Neural cell (in vitro differentiated cells): ENCODE results near the gene RBM15. TPM values are rescaled to one million over a fixed set of nuclear protein-coding genes. Genes with fewer than 3 reads are reported as not detected.

Experiments
- H2AFZ ChIP-seq: fragments of 200-600, 300-800 bp; sonication (generic), shearing (Covaris generic); 2 replicates; pipeline ENCODE4 v1.6.0; 2014; ENCODE audit warnings: low read depth, mild to moderate bottlenecking, antibody characterized with exemption, low read length, moderate library complexity
- H3F3A ChIP-seq: fragments of 200-600 bp; shearing (Covaris generic); 2 replicates; pipeline ENCODE4 v1.6.1; 2016; ENCODE audit warnings: mild to moderate bottlenecking, moderate library complexity, mixed read lengths, antibody characterized with exemption, low read length; ENCODE audit not compliant: insufficient read depth, poor library complexity, severe bottlenecking
- H3K27ac ChIP-seq: fragments of 200-600, 300-800 bp; sonication (generic), shearing (Covaris generic); 2 replicates; pipeline ENCODE4 v1.5.1; 2014; ENCODE audit warnings: mild to moderate bottlenecking, low read length, moderate library complexity
- H3K27me3 ChIP-seq: fragments of 300-800, 200-600 bp; sonication (generic), shearing (Covaris generic); 2 replicates; pipeline ENCODE4 v1.6.0; 2014; ENCODE audit warnings: mild to moderate bottlenecking, low read depth, low read length, moderate library complexity; ENCODE audit not compliant: insufficient read depth
- H3K36me3 ChIP-seq: fragments of 300-800, 200-600 bp; sonication (generic), shearing (Covaris generic); 2 replicates; pipeline ENCODE4 v1.5.1; 2014; ENCODE audit warnings: mild to moderate bottlenecking, antibody characterized with exemption, low read length, moderate library complexity; ENCODE audit not compliant: insufficient read depth
- H3K4me2 ChIP-seq: fragments of 300-800, 200-600 bp; sonication (generic), shearing (Covaris generic); 2 replicates; pipeline ENCODE4 v1.6.0; 2014; ENCODE audit warnings: mild to moderate bottlenecking, low read length
- H3K4me3 ChIP-seq: fragments of 300-800, 200-600 bp; sonication (generic), shearing (Covaris generic); 2 replicates; pipeline ENCODE4 v1.5.1; 2014; ENCODE audit warnings: mild to moderate bottlenecking, low read length, moderate library complexity
- H3K79me2 ChIP-seq: fragments of 200-600 bp; shearing (Covaris generic); replicated peaks from 2 replicates; pipeline ENCODE4 v1.6.0; 2014; ENCODE audit warnings: mild to moderate bottlenecking, low read length, moderate library complexity; ENCODE audit not compliant: insufficient read depth
- H3K9ac ChIP-seq: fragments of 300-800, 200-600 bp; sonication (generic), shearing (Covaris generic); 2 replicates; pipeline ENCODE4 v1.6.1; 2016; ENCODE audit warnings: mild to moderate bottlenecking, low read length, mixed read lengths
- H3K9me2 ChIP-seq: fragments of 200-600 bp; shearing (Covaris generic); 2 replicates; pipeline ENCODE4 v1.6.1; 2016; ENCODE audit warnings: mild to moderate bottlenecking, low read length, mixed read lengths; ENCODE audit not compliant: insufficient read depth
- H3K9me3 ChIP-seq: fragments of 200-600, 300-800 bp; sonication (generic), shearing (Covaris generic); 2 replicates; pipeline ENCODE4 v1.6.1; 2016; ENCODE audit warnings: mild to moderate bottlenecking, mixed run types, low read length, moderate library complexity, mixed read lengths
- H4K20me1 ChIP-seq: fragments of 200-600 bp; shearing (Covaris generic); 2 replicates; pipeline ENCODE4 v1.6.1; 2016; ENCODE audit warnings: mild to moderate bottlenecking, mixed run types; ENCODE audit not compliant: insufficient read depth
- CTCF ChIP-seq: fragments of 450-650 bp; IDR thresholded peaks from 2 replicates; pipeline ENCODE4 v1.5.1; 2014; ENCODE audit warnings: antibody characterized with exemption, mild to moderate bottlenecking, moderate library complexity; ENCODE audit not compliant: poor library complexity, severe bottlenecking
- EP300 ChIP-seq: fragments of 450-650 bp; conservative IDR thresholded peaks from 2 replicates; pipeline ENCODE4 v1.6.1; 2014; ENCODE audit warnings: antibody characterized with exemption, mild to moderate bottlenecking, moderate library complexity; ENCODE audit not compliant: poor library complexity, severe bottlenecking
- EZH2 ChIP-seq: fragments of 200-600, 300-800 bp; shearing (Covaris generic), sonication (generic); IDR thresholded peaks from 2 replicates; pipeline ENCODE4 v1.6.1; 2014; ENCODE audit warnings: antibody characterized with exemption, low read length, borderline replicate concordance, mild to moderate bottlenecking; ENCODE audit not compliant: insufficient read depth, poor library complexity, severe bottlenecking
- MXI1 ChIP-seq: fragments of 450-650 bp; conservative IDR thresholded peaks from 2 replicates; pipeline ENCODE4 v1.6.1; 2014; ENCODE audit warnings: antibody characterized with exemption, mild to moderate bottlenecking; ENCODE audit not compliant: poor library complexity, severe bottlenecking
- POLR2AphosphoS5 ChIP-seq: IDR thresholded peaks from 2 replicates; pipeline ENCODE4 v1.6.1; 2012
- RAD21 ChIP-seq: fragments of 450-650 bp; conservative IDR thresholded peaks from 2 replicates; pipeline ENCODE4 v1.6.1; 2014; ENCODE audit warnings: antibody characterized with exemption, mild to moderate bottlenecking, moderate library complexity
- REST ChIP-seq: IDR thresholded peaks from 2 replicates; pipeline ENCODE4 v1.6.1; 2012; ENCODE audit warnings: borderline replicate concordance
- SMC3 ChIP-seq: fragments of 450-650 bp; conservative IDR thresholded peaks from 2 replicates; pipeline ENCODE4 v1.6.1; 2014; ENCODE audit warnings: antibody characterized with exemption, mild to moderate bottlenecking, moderate library complexity; ENCODE audit not compliant: poor library complexity
- polyA plus RNA-seq: library from polyadenylated mRNA; depleted of rRNA; stranded (reverse); fragments of >200 nt; gene quantifications from 2 replicates; pipeline ENCODE4 v1.2.3, GENCODE V29; 2014

Gene RBM15
- polyA plus RNA-seq, 1 donor from 2014 or later: 8.1 TPM

- H3K9ac ChIP-seq: peak overlapping the region; percentile 23
- H3K27me3 ChIP-seq: no peaks in the 10 kb centered on the region
- no peaks in the 10 kb centered on the region for H3K79me2 ChIP-seq
- H3K4me2 ChIP-seq: peak overlapping the region; percentile 18
- no peaks in the 10 kb centered on the region for H3K9me2 ChIP-seq
- peak; percentile 58 for TF ChIP-seq EP300
- TF ChIP-seq POLR2AphosphoS5: peak; percentile 14
- TF ChIP-seq MXI1: no peak
- peak overlapping the region; percentile 73 for H3K27ac ChIP-seq
- no peaks in the 10 kb centered on the region for H3K9me3 ChIP-seq
- H4K20me1 ChIP-seq: no peaks in the 10 kb centered on the region
- H3K36me3 ChIP-seq: no peaks in the 10 kb centered on the region
- H3K4me3 ChIP-seq: peak overlapping the region; percentile 45
- H3F3A ChIP-seq: no peaks in the 10 kb centered on the region
- no peak overlapping the region for H2AFZ ChIP-seq
Observed at GRCh38 chr1:110292031-110292741, 47.0 kb upstream of the RBM15 start.

- H4K20me1 ChIP-seq: no peaks in the 10 kb centered on the region
- peak overlapping the region; percentile 73 for H3K27ac ChIP-seq
- no peak overlapping the region for H3K9ac ChIP-seq
- H2AFZ ChIP-seq: no peak overlapping the region
- no peaks in the 10 kb centered on the region for H3K27me3 ChIP-seq
- no peak overlapping the region for H3K4me3 ChIP-seq
- peak overlapping the region; percentile 1 for H3K4me2 ChIP-seq
- TF ChIP-seq CTCF: no peak
- peak; percentile 86 for TF ChIP-seq POLR2AphosphoS5
- peak; percentile 68 for TF ChIP-seq EP300
- peak; percentile 94 for TF ChIP-seq REST
- no peak for TF ChIP-seq MXI1
- TF ChIP-seq RAD21: no peak
- no peaks in the 10 kb centered on the region for H3K79me2 ChIP-seq
- H3F3A ChIP-seq: no peaks in the 10 kb centered on the region
- H3K9me2 ChIP-seq: no peaks in the 10 kb centered on the region
- no peaks in the 10 kb centered on the region for H3K36me3 ChIP-seq
- H3K9me3 ChIP-seq: no peaks in the 10 kb centered on the region
Observed at GRCh38 chr1:110293601-110294104, 45.5 kb upstream of the RBM15 start.

- Histone ChIP-seq H3K79me2 (no peaks in the 10 kb centered on the region), H3K4me3 (no peak overlapping the region), H3K9me3 (no peaks in the 10 kb centered on the region), H2AFZ (no peak overlapping the region), H3K4me2 (no peak overlapping the region), H3K9ac (peak overlapping the region; percentile 1), H3K36me3 (no peaks in the 10 kb centered on the region), H3K27me3 (no peaks in the 10 kb centered on the region), H3K27ac (no peak overlapping the region), H3F3A (no peaks in the 10 kb centered on the region), H4K20me1 (no peaks in the 10 kb centered on the region), H3K9me2 (no peaks in the 10 kb centered on the region)
- TF ChIP-seq POLR2AphosphoS5: no peak
- TF ChIP-seq RAD21: no peak
- no peak for TF ChIP-seq EP300
- TF ChIP-seq SMC3: no peak
- TF ChIP-seq EZH2: no peak
- TF ChIP-seq CTCF: no peak
Observed at GRCh38 chr1:110294308-110294707, 44.9 kb upstream of the RBM15 start.
